K562 (cell line): ENCODE data around the gene PPTC7. TPM values are rescaled to one million over a fixed set of nuclear protein-coding genes. Genes with fewer than 3 reads are reported as not detected.
A peak's percentile ranks its signal among the peaks of the same experiment; 100 is the strongest.

Experiments used
- CBFA2T2 ChIP-seq: fragments of 450-650 bp; conservative IDR thresholded peaks from 2 replicates; pipeline ENCODE4 v1.6.1; 2017; ENCODE audit warnings: mild to moderate bottlenecking
- ELF2 ChIP-seq: fragments of 250-450 bp; sonication (Bioruptor Pico); IDR thresholded peaks from 2 replicates; pipeline ENCODE4 v1.5.0; 2021; ENCODE audit warnings: mild to moderate bottlenecking
- FOXK1 ChIP-seq: sonication (generic); formaldehyde crosslinking; IDR thresholded peaks from 2 replicates; pipeline ENCODE4 v1.8.0; 2022; ENCODE audit warnings: missing genetic modification reagents, mild to moderate bottlenecking, borderline replicate concordance
- GTF3C2 ChIP-seq: IDR thresholded peaks from 3 replicates; pipeline ENCODE4 v1.6.1; 2011; ENCODE audit warnings: borderline replicate concordance, mild to moderate bottlenecking, moderate library complexity; ENCODE audit not compliant: insufficient read length; ENCODE audit errors: extremely low read depth
- HBP1 ChIP-seq: fragments of 450-650 bp; formaldehyde crosslinking; IDR thresholded peaks from 2 replicates; pipeline ENCODE4 v1.4.0; 2022; ENCODE audit warnings: missing genetic modification characterization
- HDAC6 ChIP-seq: IDR thresholded peaks from 2 replicates; pipeline ENCODE4 v1.6.1; 2012; ENCODE audit warnings: low read depth, mild to moderate bottlenecking, control low read depth, inconsistent platforms, low read length, moderate library complexity
- KLF10 ChIP-seq: fragments of 250-450 bp; sonication (Bioruptor Pico); IDR thresholded peaks from 2 replicates; pipeline ENCODE4 v1.6.1; 2021; ENCODE audit warnings: matching md5 sums
- NCOA4 ChIP-seq: fragments of 450-650 bp; IDR thresholded peaks from 2 replicates; pipeline ENCODE4 v1.6.1; 2018; ENCODE audit warnings: mild to moderate bottlenecking; ENCODE audit not compliant: partially characterized antibody
- NEUROD1 ChIP-seq: fragments of 150-350 bp; IDR thresholded peaks from 2 replicates; pipeline ENCODE4 v1.6.1; 2014; ENCODE audit warnings: borderline replicate concordance, low read length, low read depth; ENCODE audit not compliant: partially characterized antibody
- SAFB ChIP-seq: fragments of 200-400 bp; formaldehyde crosslinking; IDR thresholded peaks from 2 replicates; pipeline ENCODE4 v1.6.1; 2017; ENCODE audit warnings: low read depth, low read length, borderline replicate concordance
- UBTF ChIP-seq, 2 experiments: IDR thresholded peaks; 2 replicates each; pipeline ENCODE4 v1.6.1; 2012; ENCODE audit warnings: improper control_type of control experiment in 2 of 2, low read depth in 2 of 2, low read length in 2 of 2, borderline replicate concordance in 1 of 2
- ZNF133 ChIP-seq: fragments of 250-450 bp; sonication (Bioruptor Pico); IDR thresholded peaks from 2 replicates; pipeline ENCODE4 v1.4.0; 2020; ENCODE audit warnings: mild to moderate bottlenecking
- ZNF3 ChIP-seq: fragments of 250-450 bp; sonication (Bioruptor Pico); IDR thresholded peaks from 2 replicates; pipeline ENCODE4 v1.5.0; 2021; ENCODE audit warnings: mild to moderate bottlenecking, moderate library complexity
- ZNF41 ChIP-seq: fragments of 250-450 bp; sonication (Bioruptor Pico); conservative IDR thresholded peaks from 2 replicates; pipeline ENCODE4 v1.4.0; 2020; ENCODE audit warnings: mild to moderate bottlenecking
- ZNF780A ChIP-seq: fragments of 250-450 bp; sonication (Bioruptor Pico); IDR thresholded peaks from 2 replicates; pipeline ENCODE4 v1.5.0; 2021; ENCODE audit warnings: mild to moderate bottlenecking
- polyA plus RNA-seq, 8 experiments: library from polyadenylated mRNA; depleted of rRNA in 4 of 8; stranded (reverse) in 5 of 8; unstranded in 3 of 8; fragments of >200 nt; fragmentation: Nextera tagmentation in 2 of 8; fragmentation: Illumina TruSeq in 1 of 8; extraction: Ambion mirVana in 2 of 8; extraction: Trizol in 1 of 8; gene quantifications; 2 replicates each; pipeline versions ENCODE4 v1.2.1 to v1.2.3, GENCODE V29; 2011 to 2014; ENCODE audit warnings: inconsistent platforms in 1 of 8, missing spikeins in 1 of 8
- total RNA-seq, 7 experiments: library from RNA; depleted of rRNA in 6 of 7; stranded (reverse); fragments of >200 nt in 6 of 7; fragmentation: Illumina TruSeq in 2 of 7; extraction: Trizol in 2 of 7; gene quantifications; 2 replicates each; pipeline versions ENCODE4 v1.2.1 to v1.2.3, GENCODE V29; 2011 to 2021; ENCODE audit warnings: low replicate concordance in 1 of 7
- TF ChIP-seq, protein P1 (sequence below), 2 experiments: fragments of 450-650 bp; IDR thresholded peaks; 2 replicates each; pipeline ENCODE4 v1.6.1; 2016
- TF ChIP-seq, protein P2 (sequence below): fragments of 450-650 bp; IDR thresholded peaks from 2 replicates; pipeline ENCODE4 v1.6.1; 2018; ENCODE audit warnings: mild to moderate bottlenecking, low read depth; ENCODE audit not compliant: partially characterized antibody

Gene PPTC7
- total and polyA plus RNA-seq, 9 of the 15 experiments (the other 6 are each of a cell fraction or from before 2014, with no cell fraction given), result 2.6 to 23.1 (median 11.9) TPM

DNA sequence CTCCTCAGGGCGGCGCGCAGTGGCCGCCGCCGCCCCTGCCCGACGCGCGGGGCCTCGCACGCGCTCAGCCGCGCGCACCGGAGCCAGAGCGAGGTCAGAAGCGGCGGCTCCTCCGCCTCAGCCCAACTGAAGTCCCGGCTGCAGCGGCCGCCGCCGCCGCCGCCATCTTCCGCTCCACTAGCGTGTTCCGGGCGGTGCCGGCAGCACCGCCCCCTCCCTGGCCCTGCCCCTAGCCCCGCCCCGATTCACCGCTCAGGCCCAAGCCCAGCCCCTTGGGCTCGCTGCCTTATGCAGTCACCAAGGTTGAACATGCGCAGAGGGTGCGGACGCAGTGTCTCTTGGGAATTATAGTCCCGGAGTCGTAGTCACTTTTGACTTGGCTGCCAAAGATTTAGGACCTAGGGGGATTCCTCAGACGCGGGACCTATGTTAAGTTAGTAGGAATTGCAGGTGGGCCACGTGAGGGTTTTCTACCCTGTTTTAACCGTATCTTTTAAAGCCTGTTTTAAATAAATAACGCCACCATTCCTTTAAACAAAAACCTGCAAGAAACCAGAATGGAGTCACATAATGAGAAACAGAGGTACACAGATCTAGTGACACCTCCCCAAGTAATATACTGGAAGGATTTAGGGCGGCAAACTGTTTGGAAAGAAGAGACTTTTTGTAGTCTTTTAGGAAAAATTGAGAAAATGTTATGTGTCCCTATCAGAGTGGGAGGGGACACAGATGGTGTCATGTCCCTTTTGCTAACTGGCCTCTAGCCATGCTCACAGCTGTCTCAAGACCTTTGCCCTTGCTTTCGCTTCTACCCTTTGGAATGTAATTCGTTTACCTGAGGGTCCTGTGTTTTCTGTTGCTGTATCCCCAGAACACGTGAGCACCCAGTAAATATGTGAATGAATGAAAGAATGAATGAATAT lies at the start of gene PPTC7 (continued):
- TF ChIP-seq NEUROD1 (no peak), ELF2 (CRISPR knock-in tag) (no peak), NCOA4 (no peak), SAFB (no peak), ZNF41 (CRISPR knock-in tag) (no peak), ZNF3 (CRISPR knock-in tag) (no peak), UBTF (IDR thresholded peaks at IDR 0.05; ENCODE audit: borderline replicate concordance in 1 of 2, low read depth in 2 of 2, low read length in 2 of 2) (no peak; a peak in 1 of 4 replicates), ZNF780A (CRISPR knock-in tag) (no peak), CBFA2T2 (peak; percentile 50), GTF3C2 (no peak), HBP1 (CRISPR knock-in tag) (no peak), HDAC6 (no peak), ZNF133 (CRISPR knock-in tag) (no peak), FOXK1 (CRISPR knock-in tag) (no peak), KLF10 (CRISPR knock-in tag) (no peak)
- TF ChIP-seq, protein P1, sequence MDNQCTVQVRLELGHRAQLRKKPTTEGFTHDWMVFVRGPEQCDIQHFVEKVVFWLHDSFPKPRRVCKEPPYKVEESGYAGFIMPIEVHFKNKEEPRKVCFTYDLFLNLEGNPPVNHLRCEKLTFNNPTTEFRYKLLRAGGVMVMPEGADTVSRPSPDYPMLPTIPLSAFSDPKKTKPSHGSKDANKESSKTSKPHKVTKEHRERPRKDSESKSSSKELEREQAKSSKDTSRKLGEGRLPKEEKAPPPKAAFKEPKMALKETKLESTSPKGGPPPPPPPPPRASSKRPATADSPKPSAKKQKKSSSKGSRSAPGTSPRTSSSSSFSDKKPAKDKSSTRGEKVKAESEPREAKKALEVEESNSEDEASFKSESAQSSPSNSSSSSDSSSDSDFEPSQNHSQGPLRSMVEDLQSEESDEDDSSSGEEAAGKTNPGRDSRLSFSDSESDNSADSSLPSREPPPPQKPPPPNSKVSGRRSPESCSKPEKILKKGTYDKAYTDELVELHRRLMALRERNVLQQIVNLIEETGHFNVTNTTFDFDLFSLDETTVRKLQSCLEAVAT (IDR thresholded peaks at IDR 0.05), result no peak
- TF ChIP-seq, protein P2, sequence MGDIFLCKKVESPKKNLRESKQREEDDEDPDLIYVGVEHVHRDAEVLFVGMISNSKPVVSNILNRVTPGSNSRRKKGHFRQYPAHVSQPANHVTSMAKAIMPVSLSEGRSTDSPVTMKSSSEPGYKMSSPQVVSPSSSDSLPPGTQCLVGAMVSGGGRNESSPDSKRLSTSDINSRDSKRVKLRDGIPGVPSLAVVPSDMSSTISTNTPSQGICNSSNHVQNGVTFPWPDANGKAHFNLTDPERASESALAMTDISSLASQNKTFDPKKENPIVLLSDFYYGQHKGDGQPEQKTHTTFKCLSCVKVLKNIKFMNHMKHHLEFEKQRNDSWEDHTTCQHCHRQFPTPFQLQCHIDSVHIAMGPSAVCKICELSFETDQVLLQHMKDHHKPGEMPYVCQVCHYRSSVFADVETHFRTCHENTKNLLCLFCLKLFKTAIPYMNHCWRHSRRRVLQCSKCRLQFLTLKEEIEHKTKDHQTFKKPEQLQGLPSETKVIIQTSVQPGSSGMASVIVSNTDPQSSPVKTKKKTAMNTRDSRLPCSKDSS, result no peak
